ENCODE measurements around the gene KEAP1.
A peak's percentile ranks its signal among the peaks of the same experiment; 100 is the strongest.
"Not testable (repeated sequence)": the region's sequence is repeated elsewhere in the genome, so short reads cannot be mapped to it uniquely, and the experiment has no call there.

The KEAP1 gene

DNA sequence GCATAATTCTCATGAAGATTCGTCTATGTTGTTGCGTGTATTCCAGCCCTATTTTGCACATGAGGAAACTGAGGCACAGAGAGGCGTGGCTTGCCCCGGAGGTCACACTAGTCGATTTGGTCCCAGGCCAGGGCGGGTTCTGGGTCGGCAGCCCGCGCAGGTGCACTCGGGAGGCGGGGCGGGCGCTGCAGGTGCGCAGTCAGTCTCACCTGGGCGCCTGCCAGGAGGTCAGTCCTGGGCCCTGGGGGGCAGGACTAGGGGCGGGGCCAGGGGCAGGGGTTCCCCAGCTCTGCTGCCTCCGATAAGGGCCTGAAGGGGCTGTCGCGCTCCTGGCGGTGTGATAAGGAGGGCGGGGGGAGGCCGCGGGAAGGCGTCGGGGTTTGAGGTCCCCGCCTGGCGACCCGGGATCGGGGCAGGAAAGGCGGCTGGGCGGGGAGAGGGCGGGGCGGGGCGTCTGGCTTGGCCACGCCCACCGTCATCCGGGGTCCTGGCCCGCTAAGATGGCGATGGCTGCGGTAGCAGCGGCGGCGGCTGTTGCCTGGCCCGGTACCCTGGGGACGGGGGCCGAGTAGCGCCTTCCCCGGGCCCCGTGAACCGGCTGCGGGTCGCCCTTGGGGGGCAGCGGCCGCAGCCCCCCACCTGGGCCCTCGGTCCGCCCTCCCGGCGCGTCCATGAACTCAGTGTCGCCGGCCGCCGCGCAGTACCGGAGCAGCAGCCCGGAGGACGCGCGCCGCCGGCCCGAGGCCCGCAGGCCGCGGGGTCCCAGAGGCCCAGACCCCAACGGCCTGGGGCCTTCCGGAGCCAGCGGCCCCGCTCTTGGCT is 40.5 kb upstream of the KEAP1 start, which contains the start of gene ATG4D:
Gene ATG4D, plus strand, starts transcription at position 485 of the 822 bp plus-strand sequence. Its CDS starts 187 bp downstream, at position 672.
- peak within 1 kb of the TSS; percentile 96 for H3K4me3 ChIP-seq (ENCODE audit: low read length)
- TF ChIP-seq EZH2phosphoT487 (IDR thresholded peaks at IDR 0.05; ENCODE audit: borderline replicate concordance, low read length), result no peak
- TF ChIP-seq, protein P1, sequence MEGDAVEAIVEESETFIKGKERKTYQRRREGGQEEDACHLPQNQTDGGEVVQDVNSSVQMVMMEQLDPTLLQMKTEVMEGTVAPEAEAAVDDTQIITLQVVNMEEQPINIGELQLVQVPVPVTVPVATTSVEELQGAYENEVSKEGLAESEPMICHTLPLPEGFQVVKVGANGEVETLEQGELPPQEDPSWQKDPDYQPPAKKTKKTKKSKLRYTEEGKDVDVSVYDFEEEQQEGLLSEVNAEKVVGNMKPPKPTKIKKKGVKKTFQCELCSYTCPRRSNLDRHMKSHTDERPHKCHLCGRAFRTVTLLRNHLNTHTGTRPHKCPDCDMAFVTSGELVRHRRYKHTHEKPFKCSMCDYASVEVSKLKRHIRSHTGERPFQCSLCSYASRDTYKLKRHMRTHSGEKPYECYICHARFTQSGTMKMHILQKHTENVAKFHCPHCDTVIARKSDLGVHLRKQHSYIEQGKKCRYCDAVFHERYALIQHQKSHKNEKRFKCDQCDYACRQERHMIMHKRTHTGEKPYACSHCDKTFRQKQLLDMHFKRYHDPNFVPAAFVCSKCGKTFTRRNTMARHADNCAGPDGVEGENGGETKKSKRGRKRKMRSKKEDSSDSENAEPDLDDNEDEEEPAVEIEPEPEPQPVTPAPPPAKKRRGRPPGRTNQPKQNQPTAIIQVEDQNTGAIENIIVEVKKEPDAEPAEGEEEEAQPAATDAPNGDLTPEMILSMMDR (IDR thresholded peaks at IDR 0.05; ENCODE audit: low read depth, low read length, poor library complexity, severe bottlenecking), result no peak
- peak within 1 kb of the TSS; percentile 41 for H3K27ac ChIP-seq (ENCODE audit: low read depth, low read length)

DNA sequence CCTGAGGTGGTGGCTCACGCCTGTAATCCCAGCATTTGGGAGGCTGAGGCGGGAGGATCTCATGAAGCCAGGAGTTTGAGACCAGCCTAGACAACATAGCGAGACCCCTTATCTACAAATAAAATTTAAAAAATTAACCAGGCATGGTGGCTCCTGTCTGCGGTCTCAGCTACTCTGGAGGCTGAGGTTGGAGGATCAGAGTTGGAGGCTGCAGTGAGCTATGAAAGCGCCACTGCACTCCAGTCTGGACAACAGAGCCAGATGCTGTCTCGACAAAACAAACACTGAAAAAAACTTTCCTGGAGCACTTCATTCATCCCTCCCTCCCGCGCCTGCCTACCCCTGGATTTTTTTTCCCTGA is 39.9 kb upstream of the KEAP1 start:
- H3K27ac ChIP-seq (ENCODE audit: low read depth, low read length), result no peak overlapping the region
- peaks cover 21% of the 10 kb centered on the region for H3K36me3 ChIP-seq (ENCODE audit: control insufficient read depth, low read length)
- H3K4me1 ChIP-seq (ENCODE audit: control insufficient read depth, low read length), result peaks cover 18% of the 10 kb centered on the region
- TF ChIP-seq EZH2phosphoT487 (IDR thresholded peaks at IDR 0.05; ENCODE audit: borderline replicate concordance, low read length), result no peak
- TF ChIP-seq, protein P1 (IDR thresholded peaks at IDR 0.05; ENCODE audit: low read depth, low read length, poor library complexity, severe bottlenecking), result no peak
- H3K79me2 ChIP-seq (ENCODE audit: control insufficient read depth, low read length), result peaks cover 24% of the 10 kb centered on the region
- peak overlapping the region; percentile 96 for H3K4me2 ChIP-seq (ENCODE audit: low read length)
- peaks cover 4% of the 10 kb centered on the region; the same call in 1 of the 2 replicates for H4K20me1 ChIP-seq (ENCODE audit: control insufficient read depth, insufficient read depth, low read depth, low read length)
- H3K27me3 ChIP-seq (ENCODE audit: control insufficient read depth, low read length), result peaks cover 19% of the 10 kb centered on the region
- peaks cover 11% of the 10 kb centered on the region for H3F3A ChIP-seq (ENCODE audit: control insufficient read depth, insufficient read depth)
- peak overlapping the region; percentile 96 for H3K4me3 ChIP-seq (ENCODE audit: low read length)
- H3K9me2 ChIP-seq (replicated peaks; ENCODE audit: control insufficient read depth, low read length), result no peaks in the 10 kb centered on the region
- H3K9me3 ChIP-seq (ENCODE audit: control insufficient read depth, insufficient read depth, low read length), result no peaks in the 10 kb centered on the region

More for the DNA sequence above, 40.5 kb upstream of the KEAP1 start, which contains the start of gene ATG4D:
- peaks cover 4% of the 10 kb centered on the region; the same call in 1 of the 2 replicates for H4K20me1 ChIP-seq (ENCODE audit: control insufficient read depth, insufficient read depth, low read depth, low read length)
- H3K9me3 ChIP-seq (ENCODE audit: control insufficient read depth, insufficient read depth, low read length), result no peaks in the 10 kb centered on the region
- peaks cover 13% of the 10 kb centered on the region for H3K27me3 ChIP-seq (ENCODE audit: control insufficient read depth, low read length)
- peak within 1 kb of the TSS; percentile 96 for H3K4me2 ChIP-seq (ENCODE audit: low read length)
- H3K36me3 ChIP-seq (ENCODE audit: control insufficient read depth, low read length), result peaks cover 27% of the 10 kb centered on the region
- peaks cover 24% of the 10 kb centered on the region for H3K79me2 ChIP-seq (ENCODE audit: control insufficient read depth, low read length)
- peaks cover 11% of the 10 kb centered on the region for H3F3A ChIP-seq (ENCODE audit: control insufficient read depth, insufficient read depth)
- no peaks in the 10 kb centered on the region for H3K9me2 ChIP-seq (replicated peaks; ENCODE audit: control insufficient read depth, low read length)
- H3K4me1 ChIP-seq (ENCODE audit: control insufficient read depth, low read length), result peaks cover 18% of the 10 kb centered on the region

GRCh38 chr19:10539016-10539415 is 35.9 kb upstream of the KEAP1 start:
- not testable (repeated sequence) for H3K4me3 ChIP-seq (ENCODE audit: low read length); H3K4me2 ChIP-seq (ENCODE audit: low read length); H4K20me1 ChIP-seq (ENCODE audit: control insufficient read depth, insufficient read depth, low read depth, low read length); H3K27ac ChIP-seq (ENCODE audit: low read depth, low read length); H3K4me1 ChIP-seq (ENCODE audit: control insufficient read depth, low read length); H3K9me3 ChIP-seq (ENCODE audit: control insufficient read depth, insufficient read depth, low read length); H3K36me3 ChIP-seq (ENCODE audit: control insufficient read depth, low read length); H3K9me2 ChIP-seq (replicated peaks; ENCODE audit: control insufficient read depth, low read length); H3K79me2 ChIP-seq (ENCODE audit: control insufficient read depth, low read length)
- Histone ChIP-seq H3F3A (ENCODE audit: control insufficient read depth, insufficient read depth) (peaks cover 11% of the 10 kb centered on the region), H3K27me3 (ENCODE audit: control insufficient read depth, low read length) (peaks cover 34% of the 10 kb centered on the region)
